ENCODE measurements around the gene TTLL5.

TTLL5 gene

GRCh38 chr14:75967866-75968265 lies 306.8 kb downstream of the TTLL5 start:
- DNase-seq (ENCODE audit: low read depth) = no peak

- no peak for DNase-seq (ENCODE audit: low read depth)
Measured at GRCh38 chr14:75968456-75968855, 307.4 kb downstream of the TTLL5 start.

DNA sequence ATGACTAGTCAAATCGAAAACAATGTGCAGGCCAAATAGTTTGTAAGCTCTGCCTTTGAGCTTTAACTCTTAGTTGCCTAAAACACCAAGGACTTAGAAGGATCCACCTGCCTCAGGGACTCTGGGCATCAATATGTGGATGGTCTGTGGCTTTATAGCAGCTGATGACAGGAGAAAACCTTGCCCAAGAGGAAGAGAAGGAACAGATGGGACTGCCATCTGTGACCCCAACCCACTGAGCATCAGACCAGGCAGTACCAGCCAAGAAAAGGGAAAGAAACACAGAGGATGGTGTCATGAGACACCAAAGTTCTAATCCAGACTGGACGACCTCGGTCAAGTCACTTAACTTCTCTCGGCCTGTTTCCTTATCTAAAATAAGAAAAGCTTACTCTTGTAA lies 308.1 kb downstream of the TTLL5 start:
- no peak for DNase-seq (ENCODE audit: low read depth)

DNA sequence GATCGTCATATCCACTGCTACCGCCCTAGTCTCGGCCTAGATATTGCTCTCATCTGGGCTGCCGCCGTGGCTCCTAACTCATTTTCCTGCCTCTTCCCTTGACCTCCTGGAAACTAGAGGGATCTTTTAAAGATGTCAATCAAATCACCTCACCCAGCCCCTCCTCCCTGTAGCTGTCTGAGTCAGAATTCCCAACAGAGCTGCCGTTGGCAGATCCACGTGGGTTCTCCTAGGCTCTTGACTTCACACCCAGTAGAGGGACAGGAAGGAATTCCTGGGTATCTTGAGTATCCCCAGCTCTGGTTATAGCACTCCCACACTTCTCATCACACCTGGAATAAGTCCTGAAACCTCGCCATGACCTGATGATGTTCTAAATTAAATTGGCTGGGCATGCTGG lies 308.8 kb downstream of the TTLL5 start:
- DNase-seq (ENCODE audit: low read depth) = no peak

- DNase-seq (ENCODE audit: low read depth) = no peak
Measured at GRCh38 chr14:75970989-75971388, 309.9 kb downstream of the TTLL5 start.

DNA sequence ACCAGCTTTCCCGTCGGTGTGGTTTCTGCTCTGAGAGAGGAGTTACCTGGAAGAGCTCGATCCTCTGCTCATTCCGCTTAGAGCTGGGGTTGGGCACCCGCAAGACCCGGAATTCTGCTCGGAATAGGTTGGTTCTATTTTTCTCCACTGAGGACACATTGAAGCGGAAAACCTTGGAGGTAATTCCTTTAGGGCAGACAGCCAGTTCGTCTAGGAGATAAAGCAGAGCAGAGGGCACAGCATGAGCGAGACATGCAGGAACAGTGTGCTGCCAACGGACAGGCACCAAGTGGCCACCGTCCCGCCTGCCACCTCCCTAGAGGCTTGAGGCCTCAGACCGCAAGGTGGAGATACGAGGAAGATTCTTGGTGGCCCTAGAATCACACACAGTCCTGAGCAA lies 310.5 kb downstream of the TTLL5 start:
- no peak for DNase-seq (ENCODE audit: low read depth)

DNA sequence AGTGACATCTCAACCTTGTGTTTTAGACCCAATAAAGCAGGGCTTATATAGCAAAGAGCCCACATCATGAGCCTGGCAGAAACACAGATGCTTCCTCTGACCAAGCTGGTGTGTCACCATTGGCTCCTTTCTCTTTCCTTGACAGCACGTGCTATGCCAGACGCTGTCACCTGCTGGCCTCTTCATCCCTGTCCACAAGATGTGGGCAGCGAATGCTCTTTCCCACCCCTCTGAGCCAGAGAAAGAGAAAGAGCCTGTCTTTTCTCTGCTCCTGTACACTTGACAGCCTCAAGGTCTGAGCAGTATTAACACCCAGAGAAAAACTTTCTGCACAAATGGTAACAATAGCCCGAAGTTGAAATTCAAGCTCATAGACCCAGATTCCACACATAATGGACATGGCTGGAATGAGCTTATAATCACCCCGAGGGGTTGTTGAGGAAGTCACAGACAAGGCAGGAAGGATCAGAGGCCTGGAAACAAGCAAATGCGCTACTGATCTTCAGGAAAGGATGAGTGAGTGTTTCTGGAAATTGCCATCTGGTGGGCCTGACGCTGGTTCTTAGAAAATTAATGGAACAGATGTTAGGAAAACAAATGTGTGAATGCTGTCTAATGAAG lies 311.9 kb downstream of the TTLL5 start:
- DNase-seq (ENCODE audit: low read depth) = no peak

- DNase-seq (ENCODE audit: low read depth) = no peak
Measured at GRCh38 chr14:75976826-75977581, 316.0 kb downstream of the TTLL5 start.

DNA sequence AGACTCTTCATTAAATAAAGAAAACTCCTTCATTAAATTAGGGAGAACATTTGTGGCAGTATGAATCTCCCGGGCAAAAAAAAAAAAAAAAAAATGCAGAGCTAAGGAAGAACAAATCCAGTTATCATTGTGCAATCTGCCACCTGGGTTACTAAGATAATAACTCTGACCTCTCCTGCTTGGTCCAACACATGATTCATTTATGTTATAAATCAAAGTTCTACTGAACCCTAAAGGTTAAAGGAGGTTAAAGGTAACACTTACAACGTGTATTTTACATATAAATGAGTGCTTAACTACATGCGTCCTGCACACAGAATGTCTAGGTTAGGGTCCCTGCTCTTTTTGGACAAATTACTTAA lies 316.5 kb downstream of the TTLL5 start:
- no peak for DNase-seq (ENCODE audit: low read depth)

DNA sequence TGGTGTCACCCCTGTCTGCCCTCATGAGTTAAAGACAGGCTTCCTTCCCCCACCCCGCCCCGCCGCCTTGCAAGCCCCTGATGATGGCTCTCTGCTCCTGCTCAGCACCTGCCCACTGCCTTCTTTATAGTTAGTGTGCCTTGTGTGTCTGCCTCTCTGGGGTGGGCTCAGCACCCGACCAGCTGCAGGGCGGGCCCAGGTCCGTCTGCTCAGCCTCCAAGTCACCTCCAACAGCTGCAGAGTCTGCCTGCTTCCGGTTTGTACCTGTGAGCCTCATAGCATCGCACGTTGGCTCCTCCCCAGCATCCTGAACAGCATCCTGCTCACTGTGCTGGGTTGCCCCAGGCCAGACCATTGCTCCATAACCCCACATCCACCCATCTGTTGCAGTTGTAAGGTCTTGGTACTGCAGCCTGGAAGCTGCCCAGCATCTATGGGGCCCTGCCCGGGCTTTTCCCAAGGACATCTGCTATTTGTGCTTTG lies 317.2 kb downstream of the TTLL5 start:
- no peak for DNase-seq (ENCODE audit: low read depth)

DNA sequence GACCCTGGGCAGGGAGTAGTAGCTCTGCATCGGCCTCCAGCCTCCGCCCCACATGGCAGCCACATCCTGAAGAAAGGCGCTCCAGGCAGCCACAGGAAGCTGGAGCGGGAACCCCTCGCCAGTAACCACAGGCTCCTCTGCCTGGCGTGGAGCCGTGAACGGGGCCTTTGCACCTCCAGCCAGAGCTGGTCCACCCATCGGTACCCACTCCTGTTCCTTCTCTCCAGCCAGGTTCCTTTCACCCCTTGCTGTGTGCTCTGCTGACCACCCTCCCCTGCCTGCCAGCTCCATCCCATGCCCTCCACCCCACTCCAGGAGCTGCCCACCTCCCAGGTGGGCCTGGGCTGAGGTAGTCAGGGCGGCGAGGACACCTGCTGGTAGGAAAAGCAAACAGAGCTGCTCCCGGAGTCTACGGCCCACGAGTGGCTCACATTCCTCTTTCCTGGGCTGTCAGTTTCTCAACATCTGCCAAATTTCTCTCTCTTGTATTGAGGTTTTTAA lies 318.1 kb downstream of the TTLL5 start:
- DNase-seq (ENCODE audit: low read depth) = no peak

GRCh38 chr14:75979648-75980565 lies 318.9 kb downstream of the TTLL5 start:
- no peak for DNase-seq (ENCODE audit: low read depth)

DNA sequence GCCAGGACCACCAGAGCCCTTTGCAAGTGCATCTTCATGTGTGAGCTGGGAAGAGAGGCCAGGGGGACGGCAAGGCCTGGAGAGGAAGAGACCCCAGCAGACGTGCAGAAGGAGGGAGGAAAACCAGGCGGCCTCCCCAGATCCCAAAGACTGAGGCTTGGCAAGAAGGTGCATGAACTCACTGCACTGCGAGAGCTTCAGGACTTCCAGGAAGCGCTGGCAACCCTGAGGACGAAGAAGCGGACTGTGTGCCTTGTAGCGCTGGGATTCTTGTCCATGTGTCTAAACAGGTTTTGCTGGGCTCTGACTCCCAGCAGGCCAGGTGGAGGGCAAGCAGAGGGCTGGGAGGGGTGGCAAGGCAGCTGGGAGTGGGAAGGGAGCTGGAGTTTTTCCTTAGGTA lies 319.8 kb downstream of the TTLL5 start:
- DNase-seq (ENCODE audit: low read depth) = no peak

GRCh38 chr14:75981426-75982265 lies 320.6 kb downstream of the TTLL5 start, which contains the start of gene TGFB3:
TSS of gene TGFB3 (minus strand) at chr14:75981995. CDS start at chr14:75980893, 1,102 bp downstream.
- peak; percentile 30 for DNase-seq (ENCODE audit: low read depth)

- peak; percentile 62 for DNase-seq (ENCODE audit: low read depth)
Measured at GRCh38 chr14:75982266-75983018, 321.4 kb downstream of the TTLL5 start.

GRCh38 chr14:75983019-75983358 lies 321.9 kb downstream of the TTLL5 start:
- DNase-seq (ENCODE audit: low read depth) = no peak

GRCh38 chr14:75984674-75985073 lies 323.6 kb downstream of the TTLL5 start:
- DNase-seq (ENCODE audit: low read depth) = no peak

- DNase-seq (ENCODE audit: low read depth) = peak; percentile 81
Measured at GRCh38 chr14:75985618-75986438, 324.8 kb downstream of the TTLL5 start, which contains the start of gene IFT43. TSS of gene IFT43 (plus strand) at chr14:75985763. CDS start at chr14:75985787, 24 bp downstream.

DNA sequence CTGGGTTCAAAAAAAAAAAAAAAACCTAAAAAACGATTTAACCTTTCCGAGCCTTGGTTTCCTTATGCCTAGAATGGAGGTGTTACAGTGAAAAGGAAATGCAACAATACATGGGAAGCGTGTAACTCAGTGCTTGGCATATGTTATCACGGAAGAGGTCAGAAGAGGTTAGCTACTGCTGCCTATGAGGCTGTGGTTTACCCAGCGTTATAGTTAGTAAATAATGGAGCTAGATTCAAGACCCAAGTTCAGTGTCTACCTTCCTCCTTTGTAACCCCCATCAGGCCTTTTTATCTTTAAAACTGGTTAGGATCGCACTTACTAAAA lies 325.4 kb downstream of the TTLL5 start:
- no peak for DNase-seq (ENCODE audit: low read depth)
